ENCODE measurements around the gene C13orf46. TPM values are rescaled to one million over a fixed set of nuclear protein-coding genes. Genes with fewer than 3 reads are reported as not detected.

Gene C13orf46
- total RNA-seq, 2 donors from 2014 or later, result 0.61 to 3.6 TPM

GRCh38 chr13:113905942-113906341 is 67.9 kb downstream of the C13orf46 start:
- H3K36me3 Mint-ChIP-seq, result no peaks in the 10 kb centered on the region
- ATAC-seq (no peak), DNase-seq (ENCODE audit: low spot score in 2 of 2) (no peak)
- H3K27ac Mint-ChIP-seq, result no peak overlapping the region
- H3K9me3 Mint-ChIP-seq, result no peaks in the 10 kb centered on the region

GRCh38 chr13:113905018-113905417 is 68.9 kb downstream of the C13orf46 start:
- Mint-ChIP-seq H3K36me3 (no peaks in the 10 kb centered on the region), H3K27ac (no peak overlapping the region), H3K9me3 (no peaks in the 10 kb centered on the region)
- ATAC-seq (no peak), DNase-seq (ENCODE audit: low spot score in 2 of 2) (no peak)

- ATAC-seq (peak in 1 of 2 donors; percentile 59), DNase-seq (ENCODE audit: low spot score in 2 of 2) (peak in 1 of 2 donors; percentile 50)
- Mint-ChIP-seq H3K9me3 (no peaks in the 10 kb centered on the region), H3K36me3 (no peaks in the 10 kb centered on the region), H3K27ac (no peak overlapping the region)
Measured at GRCh38 chr13:113904411-113904810, 69.5 kb downstream of the C13orf46 start.

- H3K9me3 Mint-ChIP-seq, result no peaks in the 10 kb centered on the region
- no peaks in the 10 kb centered on the region for H3K36me3 Mint-ChIP-seq
- no peak overlapping the region for H3K27ac Mint-ChIP-seq
- DNase-seq (ENCODE audit: low spot score in 2 of 2), result peak in 1 of 2 donors; percentile 39
- no peak for ATAC-seq
Measured at GRCh38 chr13:113903912-113904311, 70.0 kb downstream of the C13orf46 start.

Other genes starting within 250 kb of the C13orf46 start
- gene TMEM255B, start 214.8 kb downstream of the C13orf46 start, total RNA-seq, result 1 to 10 TPM; 1.8 to 2.9 TPM
- 1 to 10 TPM in 1 of 2 donors, under 1 TPM in 1; 0.45 to 1.2 TPM for gene GAS6, start 110.0 kb downstream of the C13orf46 start, total RNA-seq
- gene RASA3, start 158.5 kb upstream of the C13orf46 start, total RNA-seq, result 10 to 100 TPM; 39.4 to 44.1 TPM
- gene CFAP97D2, start 205.2 kb upstream of the C13orf46 start, total RNA-seq, result not detected

Measured in activated naive CD4-positive, alpha-beta T cell treated with anti-CD3 and anti-CD28 coated beads, Interleukin-2, amount 50 U/mL, for 72 hours (primary cell).